Body of pancreas (tissue), 4 donors: ENCODE data around the gene VPS26B. TPM values are rescaled to one million over a fixed set of nuclear protein-coding genes. Genes with fewer than 3 reads are reported as not detected.

Experiments used
- ATAC-seq: fragments of 150-250 bp; one replicate; pipeline ENCODE4 v1.9.1; 2016
- DNase-seq, 4 donors: peaks; one replicate each; pipeline ENCODE4 v3.0.0-alpha.2; 2019
- H3K27ac ChIP-seq, 4 donors: fragments of 200-600 bp; sonication (generic); 1 replicate in 3 of 4; 2 replicates in 1 of 4; pipeline versions ENCODE4 v1.5.1 to v1.6.1; 2016 to 2019; ENCODE audit warnings: mild to moderate bottlenecking in 1 of 4, mixed read lengths in 1 of 4, moderate library complexity in 1 of 4
- H3K27me3 ChIP-seq, 2 donors: fragments of 200-600 bp; sonication (generic); one replicate each; pipeline ENCODE4 v1.6.0; 2016; ENCODE audit warnings: mild to moderate bottlenecking in 1 of 2
- H3K36me3 ChIP-seq, 2 donors: fragments of 200-600 bp; sonication (generic); replicated peaks in 1 of 2; 2 replicates each; pipeline ENCODE4 v1.5.1; 2016; ENCODE audit warnings: low read depth in 2 of 2; ENCODE audit not compliant: insufficient read depth in 1 of 2
- H3K4me1 ChIP-seq: fragments of 200-600 bp; sonication (generic); one replicate; pipeline ENCODE4 v1.6.0; 2016
- H3K4me3 ChIP-seq, 2 donors: fragments of 200-600 bp; sonication (generic); 1 replicate in 1 of 2; 2 replicates in 1 of 2; pipeline ENCODE4 v1.5.1; 2016 to 2019
- H3K9me3 ChIP-seq, 3 donors: fragments of 200-600 bp; sonication (generic); 1 replicate in 2 of 3; 2 replicates in 1 of 3; pipeline ENCODE4 v1.5.1; 2016
- POLR2A ChIP-seq, 3 donors: fragments of 450-650 bp; IDR thresholded peaks; one replicate each; pipeline ENCODE4 v1.6.1; 2016; ENCODE audit warnings: antibody characterized with exemption in 3 of 3, mild to moderate bottlenecking in 2 of 3
- WGBS, 2 donors: methylation state at CpG; one replicate each; pipeline ENCODE4 v1.1.5; 2017; 5-methylcytosine and 5-hydroxymethylcytosine counted together
- intact Hi-C: fragments of 100-400 bp; cut with DNase I; formaldehyde crosslinking; loops from one replicate; pipeline ENCODE4 v1.15.1; 2023
- total RNA-seq, 2 donors: library from RNA; depleted of rRNA; stranded (reverse); fragments of >200 nt; gene quantifications; one replicate each; pipeline ENCODE4 v1.1.0, GENCODE V29; 2016
- TF ChIP-seq, protein P1 (sequence below), 7 experiments: fragments of 450-650 bp in 4 of 7; fragments of 200-600 bp in 3 of 7; sonication (generic) in 3 of 7; IDR thresholded peaks; one replicate each; pipeline ENCODE4 v1.5.1; 2016 to 2019; ENCODE audit warnings: antibody characterized with exemption in 7 of 7

The VPS26B gene
- total RNA-seq, 2 donors from 2014 or later = 23.7 to 34.8 TPM

DNA sequence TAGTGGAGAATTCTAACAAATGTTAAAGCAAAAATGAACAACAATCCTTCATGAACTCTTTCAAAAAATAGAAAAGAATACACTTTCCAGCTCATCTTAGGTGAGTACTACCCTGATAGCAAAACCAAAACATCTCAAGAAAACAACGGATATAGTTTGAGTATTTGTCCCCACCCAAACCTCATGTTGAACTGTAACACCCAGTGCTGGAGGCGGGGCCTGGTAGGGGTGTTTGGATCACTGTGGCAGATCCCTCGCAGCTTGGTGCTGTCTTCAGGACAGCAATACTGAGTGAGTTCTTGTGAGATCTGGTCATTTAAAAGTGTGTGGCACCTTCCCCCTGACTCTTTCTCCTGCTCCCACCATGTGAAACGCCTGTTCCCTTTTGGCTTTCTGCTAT lies 27.7 kb upstream of the VPS26B start:
- ATAC-seq (no peak), DNase-seq (no peak)
- H3K27ac ChIP-seq = no peak overlapping the region
- WGBS, 2 donors = 85 to 89% methylated on average over 4 of the region's 4 CpGs
- H3K9me3 ChIP-seq = no peaks in the 10 kb centered on the region
- H3K36me3 ChIP-seq = peaks cover 0 to 3% of the 10 kb centered on the region in 2 donors
- no peaks in the 10 kb centered on the region for H3K4me1 ChIP-seq
- TF ChIP-seq, protein P1, sequence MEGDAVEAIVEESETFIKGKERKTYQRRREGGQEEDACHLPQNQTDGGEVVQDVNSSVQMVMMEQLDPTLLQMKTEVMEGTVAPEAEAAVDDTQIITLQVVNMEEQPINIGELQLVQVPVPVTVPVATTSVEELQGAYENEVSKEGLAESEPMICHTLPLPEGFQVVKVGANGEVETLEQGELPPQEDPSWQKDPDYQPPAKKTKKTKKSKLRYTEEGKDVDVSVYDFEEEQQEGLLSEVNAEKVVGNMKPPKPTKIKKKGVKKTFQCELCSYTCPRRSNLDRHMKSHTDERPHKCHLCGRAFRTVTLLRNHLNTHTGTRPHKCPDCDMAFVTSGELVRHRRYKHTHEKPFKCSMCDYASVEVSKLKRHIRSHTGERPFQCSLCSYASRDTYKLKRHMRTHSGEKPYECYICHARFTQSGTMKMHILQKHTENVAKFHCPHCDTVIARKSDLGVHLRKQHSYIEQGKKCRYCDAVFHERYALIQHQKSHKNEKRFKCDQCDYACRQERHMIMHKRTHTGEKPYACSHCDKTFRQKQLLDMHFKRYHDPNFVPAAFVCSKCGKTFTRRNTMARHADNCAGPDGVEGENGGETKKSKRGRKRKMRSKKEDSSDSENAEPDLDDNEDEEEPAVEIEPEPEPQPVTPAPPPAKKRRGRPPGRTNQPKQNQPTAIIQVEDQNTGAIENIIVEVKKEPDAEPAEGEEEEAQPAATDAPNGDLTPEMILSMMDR (IDR thresholded peaks at IDR 0.05) = no peak
- no peaks in the 10 kb centered on the region for H3K27me3 ChIP-seq
- intact Hi-C loops = no loop called here
- H3K4me3 ChIP-seq = no peak overlapping the region

DNA sequence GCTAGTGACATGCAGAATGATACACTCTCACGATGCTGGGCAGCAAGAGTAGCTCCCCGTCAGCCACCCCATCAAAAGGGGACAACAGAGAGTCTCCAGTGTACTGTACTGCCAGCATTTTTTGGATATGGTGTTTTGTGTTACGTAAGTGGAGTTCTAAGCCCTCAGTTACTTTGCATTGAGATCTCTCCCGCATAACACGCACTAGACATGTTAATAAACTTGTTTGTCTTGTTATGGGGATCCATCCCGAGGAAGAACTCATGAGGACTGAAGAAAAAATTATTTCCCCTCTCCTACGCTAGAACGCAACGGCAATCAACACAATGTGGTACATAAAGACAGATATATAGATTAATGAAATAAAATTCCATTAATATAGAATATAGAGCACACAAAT lies 24.9 kb upstream of the VPS26B start:
- H3K4me3 ChIP-seq = no peak overlapping the region
- TF ChIP-seq, protein P1 (IDR thresholded peaks at IDR 0.05) = no peak
- TF ChIP-seq POLR2A (IDR thresholded peaks at IDR 0.05) = no peak
- DNase-seq (no peak), ATAC-seq (no peak)
- H3K36me3 ChIP-seq = peaks cover 0 to 6% of the 10 kb centered on the region in 2 donors
- WGBS, 2 donors = 96 to 97% methylated on average over 9 of the region's 9 CpGs
- no peaks in the 10 kb centered on the region for H3K27me3 ChIP-seq
- H3K27ac ChIP-seq = no peak overlapping the region
- H3K4me1 ChIP-seq = no peaks in the 10 kb centered on the region
- intact Hi-C loops = no loop called here
- no peaks in the 10 kb centered on the region for H3K9me3 ChIP-seq

DNA sequence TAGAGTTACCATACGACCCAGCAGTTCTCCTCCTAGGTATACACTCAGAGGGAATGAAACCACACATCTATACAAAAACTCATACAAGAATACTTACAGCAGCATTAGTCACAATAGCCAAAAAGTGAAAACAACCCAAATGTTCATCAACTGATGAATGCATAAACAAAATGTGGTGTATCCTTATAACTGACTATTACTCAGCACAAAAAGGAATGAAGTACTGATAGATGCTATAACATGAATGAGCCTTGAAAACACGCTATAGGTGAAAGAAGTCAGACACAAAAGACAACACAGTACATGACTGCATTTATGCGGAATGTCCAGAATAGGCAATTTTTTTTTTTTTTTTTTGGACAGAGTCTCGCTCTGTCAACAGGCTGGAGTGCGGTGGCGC lies 23.8 kb upstream of the VPS26B start:
- Histone ChIP-seq H3K27me3 (no peaks in the 10 kb centered on the region), H3K36me3 (peaks cover 0 to 6% of the 10 kb centered on the region in 2 donors), H3K4me1 (no peaks in the 10 kb centered on the region), H3K27ac (no peak overlapping the region), H3K4me3 (no peak overlapping the region), H3K9me3 (no peaks in the 10 kb centered on the region)
- 94 to 97% methylated on average over 6 of the region's 6 CpGs for WGBS, 2 donors
- TF ChIP-seq, protein P1 (IDR thresholded peaks at IDR 0.05) = no peak
- no peak for TF ChIP-seq POLR2A (IDR thresholded peaks at IDR 0.05)
- no peak for ATAC-seq
- intact Hi-C loops = no loop called here
- no peak for DNase-seq

DNA sequence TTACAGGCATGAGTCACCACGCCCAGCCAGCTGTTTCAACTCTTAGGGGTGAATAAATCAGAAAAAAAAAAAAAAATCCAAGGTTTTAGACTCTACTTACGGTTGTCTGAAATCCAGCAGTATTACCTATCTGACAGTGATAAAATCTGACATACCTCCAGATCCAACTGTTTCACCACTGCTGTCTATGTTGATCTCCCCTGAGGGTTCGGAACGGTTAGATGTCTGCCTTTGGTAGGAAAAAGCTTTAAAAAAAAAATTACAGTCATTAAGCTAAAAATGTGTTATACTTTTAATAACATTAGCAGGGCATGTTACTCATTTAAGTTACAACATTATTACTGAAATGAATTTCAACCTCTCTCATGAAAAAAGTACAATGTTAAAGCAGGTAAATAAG lies 21.8 kb upstream of the VPS26B start:
- no peak for TF ChIP-seq POLR2A (IDR thresholded peaks at IDR 0.05)
- TF ChIP-seq, protein P1 (IDR thresholded peaks at IDR 0.05) = no peak
- intact Hi-C loops = no loop called here
- Histone ChIP-seq H3K4me3 (no peak overlapping the region), H3K9me3 (no peaks in the 10 kb centered on the region), H3K27me3 (no peaks in the 10 kb centered on the region), H3K4me1 (no peaks in the 10 kb centered on the region), H3K36me3 (peaks cover 0 to 6% of the 10 kb centered on the region in 2 donors), H3K27ac (no peak overlapping the region)
- WGBS, 2 donors = 92 to 98% methylated on average over 4 of the region's 4 CpGs
- no peak for ATAC-seq
- no peak for DNase-seq

DNA sequence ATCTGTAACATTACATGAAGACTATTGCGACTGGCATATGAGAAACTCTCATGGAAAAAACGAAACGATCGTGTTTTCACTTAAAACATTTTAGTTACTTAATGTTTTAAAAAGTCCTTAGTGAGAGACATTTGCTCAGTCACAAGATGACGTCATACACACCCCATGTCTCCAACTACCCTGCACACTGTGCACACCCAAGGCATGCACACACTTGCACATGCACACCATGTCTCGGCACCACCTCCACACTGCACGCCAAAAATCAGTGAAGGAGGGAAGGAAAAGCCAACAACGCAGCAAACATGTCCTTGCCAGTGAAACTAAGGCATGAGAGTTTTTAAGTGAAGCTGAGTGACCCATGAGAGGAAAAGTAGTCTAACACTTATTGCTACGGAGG lies 18.7 kb upstream of the VPS26B start:
- TF ChIP-seq POLR2A (IDR thresholded peaks at IDR 0.05) = no peak
- TF ChIP-seq, protein P1 (IDR thresholded peaks at IDR 0.05) = no peak
- no peaks in the 10 kb centered on the region for H3K4me1 ChIP-seq
- no peaks in the 10 kb centered on the region for H3K9me3 ChIP-seq
- no peak overlapping the region for H3K27ac ChIP-seq
- 87 to 88% methylated on average over 9 of the region's 9 CpGs for WGBS, 2 donors
- DNase-seq (no peak), ATAC-seq (no peak)
- no peak overlapping the region for H3K4me3 ChIP-seq
- no peaks in the 10 kb centered on the region for H3K27me3 ChIP-seq
- intact Hi-C loops = no loop called here
- peaks cover 0 to 14% of the 10 kb centered on the region in 2 donors for H3K36me3 ChIP-seq
